HCT116 (cell line): ENCODE measurements around the gene TUBA3C. TPM values are rescaled to one million over a fixed set of nuclear protein-coding genes. Genes with fewer than 3 reads are reported as not detected.

ENCODE experiments used
- ATAC-seq: fragments of 200-7000 bp; cut with Tn5 transposase; 2 replicates; pipeline ENCODE4 v1.9.1; 2020; ENCODE audit warnings: mild to moderate bottlenecking, moderate library complexity
- BruUV-seq: library from RNA; stranded (reverse); fragments of 400-500 nt; replicated peaks from 2 replicates; lab custom pipeline; 2021; lab: Mats Ljungman, UMichigan
- CTCF ChIA-PET: fragments of 300-600 bp; sonication (Branson Sonifier 250); formaldehyde crosslinking; loops from one replicate; lab custom pipeline; 2021; ENCODE audit warnings: antibody characterized with exemption; lab: Charles Lee
- POLR2A ChIA-PET: fragments of 300-600, 350-600 bp; sonication (Branson Sonifier 250); formaldehyde crosslinking; loops from one replicate; lab custom pipeline; 2021; ENCODE audit warnings: antibody characterized with exemption; lab: Charles Lee
- RAD21 ChIA-PET, 2 experiments: fragments of 300-600 bp; sonication (Branson Sonifier 250); formaldehyde crosslinking; loops; one replicate each; lab custom pipeline; 2023; ENCODE audit warnings: low total read pairs in 2 of 2; ENCODE audit not compliant: uncharacterized antibody in 2 of 2, unreplicated experiment in 2 of 2, low non-redundant PET in 1 of 2; lab: Charles Lee
- DNase-seq: peaks from one replicate; pipeline ENCODE4 v3.0.0-alpha.2; 2010; ENCODE audit warnings: low read depth, low spot score
- H2AFZ ChIP-seq: fragments of 200-600 bp; shearing (Covaris generic), sonication (generic); 2 replicates; pipeline ENCODE4 v1.6.1; 2017; ENCODE audit warnings: low read depth, mixed run types, mixed read lengths, antibody characterized with exemption, low read length; ENCODE audit not compliant: poor library complexity, severe bottlenecking
- H3K27ac ChIP-seq: 2 replicates; pipeline ENCODE4 v1.5.1; 2012; ENCODE audit warnings: low read depth, low read length
- H3K27me3 ChIP-seq: fragments of 200-600 bp; sonication (generic); 2 replicates; pipeline ENCODE4 v1.6.1; 2016; ENCODE audit warnings: mixed run types, low read length, mixed read lengths; ENCODE audit not compliant: insufficient read depth
- H3K36me3 ChIP-seq, 2 experiments: fragments of 200-500 bp in 1 of 2; fragments of 200-600 bp in 1 of 2; sonication (Bioruptor generic) in 1 of 2; sonication (generic) in 1 of 2; 2 replicates each; pipeline versions ENCODE4 v1.5.1 to v1.6.1; 2014 to 2016; ENCODE audit warnings: low read length in 2 of 2, inconsistent platforms in 1 of 2, mixed read lengths in 1 of 2, mixed run types in 1 of 2; ENCODE audit not compliant: insufficient read depth in 2 of 2, control insufficient read depth in 1 of 2
- H3K4me1 ChIP-seq, 2 experiments: fragments of 200-600 bp in 1 of 2; sonication (generic) in 1 of 2; 2 replicates each; pipeline versions ENCODE4 v1.5.1 to v1.6.1; 2012 to 2017; ENCODE audit warnings: low read length in 2 of 2, inconsistent platforms in 1 of 2, mild to moderate bottlenecking in 1 of 2, mixed read lengths in 1 of 2, mixed run types in 1 of 2, moderate library complexity in 1 of 2; ENCODE audit not compliant: insufficient read depth in 2 of 2, control insufficient read depth in 1 of 2
- H3K4me2 ChIP-seq: fragments of 200-600 bp; sonication (generic); 2 replicates; pipeline ENCODE4 v1.6.1; 2017; ENCODE audit warnings: mixed run types, low read length, mixed read lengths
- H3K4me3 ChIP-seq, 2 experiments: fragments of 200-600 bp in 1 of 2; sonication (generic) in 1 of 2; replicated peaks in 1 of 2; 2 replicates each; pipeline ENCODE4 v1.5.1; 2011 to 2016; ENCODE audit warnings: low read length in 2 of 2, control low read depth in 1 of 2, low read depth in 1 of 2, mild to moderate bottlenecking in 1 of 2, mixed read lengths in 1 of 2, mixed run types in 1 of 2
- H3K79me2 ChIP-seq: fragments of 200-600 bp; sonication (generic); 2 replicates; pipeline ENCODE4 v1.6.1; 2017; ENCODE audit warnings: mild to moderate bottlenecking, mixed run types, low read length, moderate library complexity, mixed read lengths; ENCODE audit not compliant: insufficient read depth
- H3K9ac ChIP-seq: fragments of 200-600 bp; sonication (generic); 2 replicates; pipeline ENCODE4 v1.6.1; 2016; ENCODE audit warnings: low read length, mixed read lengths
- H3K9me2 ChIP-seq: fragments of 200-600 bp; sonication (generic), shearing (Covaris generic); 2 replicates; pipeline ENCODE4 v1.6.1; 2017; ENCODE audit warnings: mixed run types, mild to moderate bottlenecking, moderate library complexity; ENCODE audit not compliant: insufficient read depth
- H3K9me3 ChIP-seq, 2 experiments: fragments of 200-500 bp in 1 of 2; fragments of 200-600 bp in 1 of 2; sonication (Bioruptor generic) in 1 of 2; sonication (generic) in 1 of 2; 2 replicates each; pipeline ENCODE4 v1.6.1; 2014 to 2017; ENCODE audit warnings: low read length in 2 of 2, mixed read lengths in 2 of 2, inconsistent platforms in 1 of 2, low read depth in 1 of 2, mild to moderate bottlenecking in 1 of 2, mixed run types in 1 of 2, moderate library complexity in 1 of 2; ENCODE audit not compliant: control insufficient read depth in 1 of 2, insufficient read depth in 1 of 2
- H4K20me1 ChIP-seq: fragments of 200-600 bp; sonication (generic), shearing (Covaris generic); 2 replicates; pipeline ENCODE4 v1.6.1; 2017; ENCODE audit warnings: mixed run types, mild to moderate bottlenecking, moderate library complexity; ENCODE audit not compliant: insufficient read depth
- CBX3 ChIP-seq: IDR thresholded peaks from 2 replicates; pipeline ENCODE4 v1.6.1; 2012; ENCODE audit warnings: low read depth
- CEBPB ChIP-seq: IDR thresholded peaks from 2 replicates; pipeline ENCODE4 v1.6.1; 2012; ENCODE audit warnings: low read depth
- ELF1 ChIP-seq: IDR thresholded peaks from 2 replicates; pipeline ENCODE4 v1.6.1; 2012; ENCODE audit warnings: low read depth, borderline replicate concordance
- EZH2 ChIP-seq: fragments of 200-600 bp; sonication (generic); IDR thresholded peaks from 2 replicates; pipeline ENCODE4 v1.6.1; 2017; ENCODE audit warnings: antibody characterized with exemption, mixed run types
- EZH2phosphoT487 ChIP-seq: fragments of 200-600 bp; IDR thresholded peaks from 2 replicates; pipeline ENCODE4 v1.6.1; 2018; ENCODE audit warnings: antibody characterized with exemption, borderline replicate concordance
- FOSL1 ChIP-seq: IDR thresholded peaks from 2 replicates; pipeline ENCODE4 v1.6.1; 2012; ENCODE audit warnings: low read depth
- JUND ChIP-seq: IDR thresholded peaks from 2 replicates; pipeline ENCODE4 v1.6.1; 2012
- POLR2A ChIP-seq: IDR thresholded peaks from 2 replicates; pipeline ENCODE4 v1.7.0; 2011; ENCODE audit warnings: borderline replicate concordance; ENCODE audit not compliant: insufficient read depth, insufficient read length; ENCODE audit errors: extremely low read depth
- POLR2AphosphoS5 ChIP-seq: IDR thresholded peaks from 2 replicates; pipeline ENCODE4 v1.6.1; 2011; ENCODE audit warnings: mild to moderate bottlenecking, low read depth, low read length, moderate library complexity
- SP1 ChIP-seq: IDR thresholded peaks from 2 replicates; pipeline ENCODE4 v1.6.1; 2012; ENCODE audit warnings: low read depth
- SRF ChIP-seq: IDR thresholded peaks from 2 replicates; pipeline ENCODE4 v1.6.1; 2012; ENCODE audit warnings: low read depth
- TCF7L2 ChIP-seq: IDR thresholded peaks from 2 replicates; pipeline ENCODE4 v1.7.0; 2011; ENCODE audit warnings: borderline replicate concordance, inconsistent platforms; ENCODE audit not compliant: insufficient read depth, insufficient read length; ENCODE audit errors: extremely low read depth
- YY1 ChIP-seq: IDR thresholded peaks from 2 replicates; pipeline ENCODE4 v1.6.1; 2011; ENCODE audit warnings: low read length, low read depth, moderate library complexity, mild to moderate bottlenecking; ENCODE audit not compliant: insufficient replicate concordance; ENCODE audit errors: extremely low read depth
- ZFX ChIP-seq: fragments of 450-650 bp; IDR thresholded peaks from 2 replicates; pipeline ENCODE4 v1.6.1; 2017
- ZNF274 ChIP-seq: fragments of 200-500 bp; sonication (Bioruptor generic); IDR thresholded peaks from 2 replicates; pipeline ENCODE4 v1.6.1; 2014; ENCODE audit warnings: mild to moderate bottlenecking, low read depth, low read length, inconsistent platforms
- intact Hi-C: fragments of 100-400 bp; cut with micrococcal nuclease; formaldehyde crosslinking; loops from 2 replicates; pipeline ENCODE4 v1.10.0; 2022
- total RNA-seq: library from RNA; stranded (reverse); gene quantifications from one replicate; pipeline ENCODE4 v1.2.1, GENCODE V29; 2021; ENCODE audit not compliant: unreplicated experiment
- TF ChIP-seq, protein P1 (sequence below): IDR thresholded peaks from 2 replicates; pipeline ENCODE4 v1.6.1; 2012
- TF ChIP-seq, protein P2 (sequence below): IDR thresholded peaks from 2 replicates; pipeline ENCODE4 v1.6.1; 2012
- TF ChIP-seq, protein P3 (sequence below), 3 experiments: fragments of 200-600 bp in 1 of 3; sonication (generic) in 1 of 3; IDR thresholded peaks in 2 of 3; conservative IDR thresholded peaks in 1 of 3; 2 replicates each; pipeline ENCODE4 v1.5.1; 2012 to 2017; ENCODE audit warnings: low read depth in 2 of 3, low read length in 2 of 3, antibody characterized with exemption in 1 of 3, borderline replicate concordance in 1 of 3, control low read depth in 1 of 3, mild to moderate bottlenecking in 1 of 3, mixed read lengths in 1 of 3, mixed run types in 1 of 3, moderate library complexity in 1 of 3; ENCODE audit not compliant: insufficient read depth in 1 of 3

Gene TUBA3C
- total RNA-seq, 1 experiment from 2014 or later, result not detected

DNA sequence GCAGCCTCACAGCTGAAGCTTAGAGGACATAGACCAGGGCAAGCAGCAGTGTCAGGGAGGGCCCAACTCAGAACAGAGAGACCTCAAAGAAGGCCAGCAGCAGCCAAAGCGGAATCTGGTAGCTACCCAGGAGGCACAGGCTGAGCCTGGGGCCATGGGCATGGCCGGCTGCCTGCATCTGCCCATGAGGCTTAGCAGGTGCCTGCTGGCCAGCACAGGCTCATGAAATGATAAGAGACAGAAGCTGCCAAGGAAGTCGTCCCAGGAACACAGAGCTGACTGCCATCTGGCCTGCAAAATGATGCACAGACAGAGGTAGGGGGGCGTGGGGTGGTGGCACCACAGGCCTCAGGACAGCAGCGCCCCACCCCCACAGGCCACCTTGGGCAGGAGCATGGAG is 29.2 kb downstream of the TUBA3C start:
- Histone ChIP-seq H3K27me3 (no peaks in the 10 kb centered on the region), H3K79me2 (no peaks in the 10 kb centered on the region), H4K20me1 (no peaks in the 10 kb centered on the region), H3K9ac (no peak overlapping the region), H3K9me2 (no peaks in the 10 kb centered on the region)
- POLR2A ChIA-PET, result no interaction called here
- ATAC-seq, result no peak
- no peak for DNase-seq
- TF ChIP-seq, protein P1, sequence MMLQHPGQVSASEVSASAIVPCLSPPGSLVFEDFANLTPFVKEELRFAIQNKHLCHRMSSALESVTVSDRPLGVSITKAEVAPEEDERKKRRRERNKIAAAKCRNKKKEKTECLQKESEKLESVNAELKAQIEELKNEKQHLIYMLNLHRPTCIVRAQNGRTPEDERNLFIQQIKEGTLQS, result no peak
- TF ChIP-seq CEBPB, result no peak
- TF ChIP-seq, all 23 proteins: peak for 0
- BruUV-seq, result no TSS peak
- H3K27ac ChIP-seq, result no peak overlapping the region
- no peaks in the 10 kb centered on the region for H3K36me3 ChIP-seq
- H2AFZ ChIP-seq, result no peak overlapping the region
- ChIA-PET CTCF (no interaction called here), RAD21 (no interaction called here)
- H3K9me3 ChIP-seq, result peaks cover 0 to 17% of the 10 kb centered on the region in 2 experiments; a peak in 2 of 4 replicates
- H3K4me1 ChIP-seq, result no peaks in the 10 kb centered on the region
- intact Hi-C loops, result no loop called here
- no peak overlapping the region for H3K4me3 ChIP-seq
- no peak overlapping the region for H3K4me2 ChIP-seq

DNA sequence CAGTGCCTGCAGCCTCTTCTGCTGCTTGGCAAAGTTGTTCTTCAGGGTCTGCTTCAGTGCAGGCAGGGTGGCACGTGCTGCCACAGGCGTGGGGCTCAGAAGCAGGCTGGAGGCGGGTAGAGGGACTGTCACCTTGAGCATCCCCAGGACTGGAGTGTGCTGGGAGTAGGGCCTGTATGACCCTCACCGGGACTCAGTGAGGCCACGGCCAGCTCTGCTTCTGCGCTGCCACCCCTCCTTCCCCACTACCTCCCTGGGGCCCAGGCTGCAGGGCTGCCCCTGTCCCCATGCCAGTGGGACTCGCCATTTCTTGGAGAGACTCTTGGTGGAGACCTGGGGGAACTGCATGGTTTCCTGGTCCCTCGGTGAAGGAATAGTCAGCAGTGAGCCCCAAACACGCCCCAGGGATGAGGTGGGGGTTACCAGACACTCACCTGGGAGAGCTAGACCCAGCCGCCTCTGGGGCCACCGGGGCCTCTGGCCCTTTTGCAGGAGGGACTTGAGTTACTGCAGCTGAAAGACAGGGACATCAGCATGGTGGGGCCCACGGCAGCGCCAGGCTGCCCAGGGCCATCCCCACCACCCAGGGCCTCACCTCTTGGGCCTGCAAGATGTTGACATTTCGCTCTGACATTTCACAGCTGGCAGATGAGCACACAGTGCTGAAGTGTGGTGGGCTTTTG is 29.9 kb downstream of the TUBA3C start:
- no peak overlapping the region for H3K4me2 ChIP-seq
- H3K9me2 ChIP-seq, result no peaks in the 10 kb centered on the region
- CTCF ChIA-PET, result no interaction called here
- H3K36me3 ChIP-seq, result no peaks in the 10 kb centered on the region
- no peaks in the 10 kb centered on the region for H3K4me1 ChIP-seq
- no peak for ATAC-seq
- peaks cover 0 to 17% of the 10 kb centered on the region in 2 experiments; a peak in 2 of 4 replicates for H3K9me3 ChIP-seq
- no peak for DNase-seq
- POLR2A ChIA-PET, result no interaction called here
- no peaks in the 10 kb centered on the region for H4K20me1 ChIP-seq
- H2AFZ ChIP-seq, result no peak overlapping the region
- H3K27me3 ChIP-seq, result no peaks in the 10 kb centered on the region
- RAD21 ChIA-PET, result no interaction called here
- no peak overlapping the region for H3K4me3 ChIP-seq
- H3K9ac ChIP-seq, result no peak overlapping the region
- no peaks in the 10 kb centered on the region for H3K79me2 ChIP-seq
- no TSS peak for BruUV-seq
- intact Hi-C loops, result no loop called here
- H3K27ac ChIP-seq, result no peak overlapping the region
- no peak for TF ChIP-seq ZFX
- TF ChIP-seq, protein P2, sequence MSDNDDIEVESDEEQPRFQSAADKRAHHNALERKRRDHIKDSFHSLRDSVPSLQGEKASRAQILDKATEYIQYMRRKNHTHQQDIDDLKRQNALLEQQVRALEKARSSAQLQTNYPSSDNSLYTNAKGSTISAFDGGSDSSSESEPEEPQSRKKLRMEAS, result no peak
- TF ChIP-seq SP1, result no peak
- no peak for TF ChIP-seq SRF
- TF ChIP-seq EZH2, result no peak
- TF ChIP-seq ELF1, result no peak
- no peak for TF ChIP-seq EZH2phosphoT487
- TF ChIP-seq JUND, result no peak
- no peak for TF ChIP-seq ZNF274
- no peak for TF ChIP-seq CBX3
- TF ChIP-seq POLR2AphosphoS5, result no peak
- no peak for TF ChIP-seq FOSL1
- TF ChIP-seq, protein P3, sequence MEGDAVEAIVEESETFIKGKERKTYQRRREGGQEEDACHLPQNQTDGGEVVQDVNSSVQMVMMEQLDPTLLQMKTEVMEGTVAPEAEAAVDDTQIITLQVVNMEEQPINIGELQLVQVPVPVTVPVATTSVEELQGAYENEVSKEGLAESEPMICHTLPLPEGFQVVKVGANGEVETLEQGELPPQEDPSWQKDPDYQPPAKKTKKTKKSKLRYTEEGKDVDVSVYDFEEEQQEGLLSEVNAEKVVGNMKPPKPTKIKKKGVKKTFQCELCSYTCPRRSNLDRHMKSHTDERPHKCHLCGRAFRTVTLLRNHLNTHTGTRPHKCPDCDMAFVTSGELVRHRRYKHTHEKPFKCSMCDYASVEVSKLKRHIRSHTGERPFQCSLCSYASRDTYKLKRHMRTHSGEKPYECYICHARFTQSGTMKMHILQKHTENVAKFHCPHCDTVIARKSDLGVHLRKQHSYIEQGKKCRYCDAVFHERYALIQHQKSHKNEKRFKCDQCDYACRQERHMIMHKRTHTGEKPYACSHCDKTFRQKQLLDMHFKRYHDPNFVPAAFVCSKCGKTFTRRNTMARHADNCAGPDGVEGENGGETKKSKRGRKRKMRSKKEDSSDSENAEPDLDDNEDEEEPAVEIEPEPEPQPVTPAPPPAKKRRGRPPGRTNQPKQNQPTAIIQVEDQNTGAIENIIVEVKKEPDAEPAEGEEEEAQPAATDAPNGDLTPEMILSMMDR (IDR thresholded peaks at IDR 0.05 in 2 of 3, conservative IDR thresholded peaks at IDR 0.05 in 1 of 3; ENCODE audit: borderline replicate concordance in 1 of 3, insufficient read depth in 1 of 3, low read depth in 2 of 3, low read length in 2 of 3), result no peak
- no peak for TF ChIP-seq YY1
- no peak for TF ChIP-seq TCF7L2
- no peak for TF ChIP-seq POLR2A
